HG02571 (cell line): ENCODE results near the gene RNH1.

Source experiments
- ATAC-seq: cut with Tn5 transposase; IDR thresholded peaks from one replicate; pipeline ENCODE4 v1.9.1; 2021; ENCODE audit warnings: mild to moderate bottlenecking, moderate library complexity; ENCODE audit not compliant: unreplicated experiment

Gene RNH1

GRCh38 chr11:506995-507726, at the start of gene RNH1:
RNH1 (minus strand) TSS chr11:507242; CDS start chr11:502162, 5,080 bp downstream.
- peak; percentile 46 for ATAC-seq

GRCh38 chr11:555780-556661, 49.0 kb upstream of the RNH1 start:
- no peak for ATAC-seq

- ATAC-seq, result no peak
Measured at GRCh38 chr11:555227-555779, 48.3 kb upstream of the RNH1 start.

- ATAC-seq, result no peak
Measured at GRCh38 chr11:554428-555226, 47.6 kb upstream of the RNH1 start.

- ATAC-seq, result no peak
Measured at GRCh38 chr11:553988-554340, 46.9 kb upstream of the RNH1 start.

- no peak for ATAC-seq
Measured at GRCh38 chr11:553083-553987, 46.3 kb upstream of the RNH1 start.

- ATAC-seq, result no peak
Measured at GRCh38 chr11:551596-551995, 44.6 kb upstream of the RNH1 start.

- no peak for ATAC-seq
Measured at GRCh38 chr11:551131-551530, 44.1 kb upstream of the RNH1 start.

GRCh38 chr11:550746-551085, 43.7 kb upstream of the RNH1 start:
- no peak for ATAC-seq

GRCh38 chr11:550021-550745, 43.1 kb upstream of the RNH1 start:
- no peak for ATAC-seq

- no peak for ATAC-seq
Measured at GRCh38 chr11:548700-549603, 41.9 kb upstream of the RNH1 start.

- no peak for ATAC-seq
Measured at GRCh38 chr11:545171-545570, 38.1 kb upstream of the RNH1 start.

GRCh38 chr11:544817-545166, 37.8 kb upstream of the RNH1 start:
- ATAC-seq, result no peak

GRCh38 chr11:541433-541885, 34.4 kb upstream of the RNH1 start:
- ATAC-seq, result no peak

- no peak for ATAC-seq
Measured at GRCh38 chr11:540583-541432, 33.8 kb upstream of the RNH1 start.

GRCh38 chr11:539971-540481, 33.0 kb upstream of the RNH1 start:
- no peak for ATAC-seq

GRCh38 chr11:538431-539051, 31.5 kb upstream of the RNH1 start:
- no peak for ATAC-seq
